Stimulated activated CD4-positive, alpha-beta T cell treated with anti-CD3 and anti-CD28 coated beads, Interleukin-15, amount 100 ng/mL, for 48 hours (primary cell): ENCODE results near the gene LIMS1.
A peak's percentile ranks its signal among the peaks of the same experiment; 100 is the strongest.
"Not testable (repeated sequence)": the region's sequence is repeated elsewhere in the genome, so short reads cannot be mapped to it uniquely, and the experiment has no call there.

ENCODE experiments used
- DNase-seq, 2 donors: peaks; one replicate each; pipeline ENCODE4 v3.0.0-alpha.2; 2020; ENCODE audit warnings: low read depth in 2 of 2

LIMS1 gene, protein sequence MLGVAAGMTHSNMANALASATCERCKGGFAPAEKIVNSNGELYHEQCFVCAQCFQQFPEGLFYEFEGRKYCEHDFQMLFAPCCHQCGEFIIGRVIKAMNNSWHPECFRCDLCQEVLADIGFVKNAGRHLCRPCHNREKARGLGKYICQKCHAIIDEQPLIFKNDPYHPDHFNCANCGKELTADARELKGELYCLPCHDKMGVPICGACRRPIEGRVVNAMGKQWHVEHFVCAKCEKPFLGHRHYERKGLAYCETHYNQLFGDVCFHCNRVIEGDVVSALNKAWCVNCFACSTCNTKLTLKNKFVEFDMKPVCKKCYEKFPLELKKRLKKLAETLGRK

DNA sequence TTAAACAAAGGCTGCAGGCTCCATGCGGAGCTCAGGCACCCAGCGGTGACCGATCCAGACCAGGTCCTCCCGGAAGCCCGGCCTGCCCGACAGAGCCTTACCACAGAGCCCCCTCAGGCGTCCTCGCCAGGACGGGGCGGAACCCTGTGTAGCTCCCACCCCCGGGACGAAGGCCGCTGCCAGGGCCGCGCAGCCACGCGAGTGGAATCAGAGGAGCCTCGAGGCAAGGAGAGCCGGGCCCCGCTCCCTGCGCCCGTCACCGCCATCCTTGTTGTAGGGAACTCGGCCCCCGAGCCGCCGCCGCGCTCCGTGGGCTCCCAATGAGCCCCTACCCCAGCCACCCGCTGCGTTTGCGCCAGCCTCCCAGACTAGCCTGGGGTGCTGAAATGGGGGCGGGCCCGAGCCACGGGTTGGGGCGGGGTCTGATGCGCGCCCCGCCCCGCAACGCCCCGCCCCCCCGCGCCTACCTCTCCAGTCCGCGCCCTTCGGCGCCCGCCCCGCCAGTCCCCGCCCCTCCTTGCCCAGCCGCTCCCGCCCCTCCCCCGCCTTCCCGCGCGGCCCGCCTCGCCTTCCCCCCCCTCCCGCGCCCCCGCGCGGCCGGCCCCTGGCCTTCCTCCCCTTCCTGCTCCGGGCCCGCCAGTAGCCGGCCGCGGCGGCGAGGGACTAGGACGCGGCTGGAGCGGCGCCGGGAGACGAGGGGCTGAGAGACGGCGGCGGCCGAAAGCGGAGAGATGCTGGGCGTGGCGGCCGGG, at the start of gene LIMS1:
LIMS1 (plus strand) TSS at position 639 of the 752 bp plus-strand sequence; CDS start at position 732, 93 bp downstream.
- peak; percentile 77 to 84 for DNase-seq

DNA sequence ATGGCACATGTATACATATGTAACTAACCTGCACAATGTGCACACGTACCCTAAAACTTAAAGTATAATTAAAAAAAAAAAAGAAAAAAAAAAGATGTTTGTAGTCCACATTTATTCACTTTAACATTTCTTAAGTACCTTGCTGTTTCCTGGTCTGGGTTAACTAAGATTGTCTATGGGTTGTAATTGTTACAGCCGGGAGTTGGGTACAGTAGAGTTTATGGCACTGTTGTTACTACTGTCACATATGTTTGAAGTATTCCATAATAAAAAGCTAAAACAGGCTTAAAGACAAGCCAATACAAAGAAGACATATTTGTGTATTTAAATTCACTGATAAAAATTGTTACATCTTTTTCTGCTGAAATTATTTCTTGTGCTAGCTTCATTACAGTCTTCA, 49.0 kb upstream of the LIMS1 start:
- no peak for DNase-seq

DNA sequence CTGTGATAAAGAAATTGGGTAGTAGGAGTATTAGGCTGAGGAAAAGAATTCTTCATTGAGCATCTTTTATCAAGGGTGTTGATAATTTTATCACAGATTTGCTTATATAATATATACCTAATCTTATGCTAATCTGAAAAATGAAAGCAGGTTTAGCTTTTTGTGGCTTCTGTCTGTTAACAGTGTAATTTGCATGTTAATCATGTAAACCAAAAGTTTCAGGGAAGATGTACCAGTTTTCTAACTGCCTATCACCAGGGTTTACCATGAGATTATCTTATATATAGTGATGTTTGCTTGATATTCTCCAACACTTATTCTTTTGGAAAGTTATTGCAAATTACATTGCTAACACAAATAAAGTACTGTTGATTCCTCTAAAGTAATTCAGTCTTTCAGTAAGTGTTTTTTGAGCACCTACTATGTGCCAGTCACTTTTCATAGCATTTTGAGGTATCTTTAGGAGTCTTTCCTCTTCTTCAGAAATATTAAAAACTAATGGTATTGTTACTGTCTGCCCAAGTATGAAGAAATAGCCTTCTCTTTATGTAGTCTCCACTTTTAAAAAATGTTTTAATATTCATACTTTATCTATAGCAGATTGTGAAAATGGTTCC, 43.7 kb upstream of the LIMS1 start:
- DNase-seq, result no peak

DNA sequence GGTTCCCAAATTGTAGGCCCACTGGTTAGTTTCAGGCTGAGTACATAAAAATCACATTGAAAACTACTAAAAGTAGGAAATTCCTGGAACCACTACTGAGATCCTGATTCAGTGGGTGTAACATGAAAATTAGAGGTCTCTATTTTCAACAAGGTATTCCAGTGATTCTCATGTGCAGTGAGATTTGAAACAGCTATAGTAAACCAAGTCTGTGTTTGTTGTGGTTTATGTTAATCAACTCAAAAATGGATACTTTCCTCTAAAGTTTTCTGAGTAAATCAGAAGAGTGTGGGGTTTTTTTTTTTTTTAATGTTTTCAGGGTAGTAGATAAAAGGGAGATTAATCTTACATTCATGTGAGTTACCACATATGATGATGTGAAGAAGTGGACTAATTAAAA, 42.4 kb upstream of the LIMS1 start:
- DNase-seq, result no peak

DNA sequence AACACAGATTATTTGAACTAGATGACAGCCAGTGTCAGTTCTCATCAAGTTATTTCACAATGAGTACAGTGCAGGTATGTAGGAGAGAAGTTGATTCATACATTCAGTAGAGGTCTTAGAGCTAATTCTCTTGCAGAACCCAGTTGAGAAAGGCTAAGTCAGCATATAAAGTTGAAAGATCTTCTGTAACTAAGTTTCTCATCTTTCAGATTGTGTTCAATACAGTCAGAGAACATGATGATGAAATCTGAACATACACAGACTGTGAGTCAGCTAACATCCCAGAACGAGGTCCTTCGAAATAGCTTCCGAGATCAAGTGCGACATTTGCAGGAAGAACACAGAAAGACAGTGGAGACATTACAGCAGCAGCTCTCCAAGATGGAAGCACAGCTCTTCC, 41.9 kb upstream of the LIMS1 start:
- no peak for DNase-seq

DNA sequence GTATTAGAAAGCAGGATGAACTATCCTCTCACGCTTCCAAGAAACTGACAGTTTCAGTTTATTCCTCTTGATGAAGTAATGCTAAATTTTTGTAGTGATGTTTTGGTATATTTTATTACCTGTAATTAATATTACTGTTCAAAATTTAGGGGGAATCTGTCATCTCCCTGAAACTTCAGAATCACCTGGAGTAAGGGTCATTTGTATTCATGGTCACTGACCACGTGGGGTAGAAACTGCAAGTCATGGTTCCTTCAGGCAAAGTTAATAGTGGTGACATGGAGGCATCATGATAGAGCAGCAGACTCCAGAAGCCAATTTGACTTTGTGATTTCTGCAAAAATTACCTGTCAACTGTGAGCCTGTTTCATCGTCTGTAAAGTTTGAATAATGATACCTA, 38.1 kb upstream of the LIMS1 start:
- not testable (repeated sequence) for DNase-seq

DNA sequence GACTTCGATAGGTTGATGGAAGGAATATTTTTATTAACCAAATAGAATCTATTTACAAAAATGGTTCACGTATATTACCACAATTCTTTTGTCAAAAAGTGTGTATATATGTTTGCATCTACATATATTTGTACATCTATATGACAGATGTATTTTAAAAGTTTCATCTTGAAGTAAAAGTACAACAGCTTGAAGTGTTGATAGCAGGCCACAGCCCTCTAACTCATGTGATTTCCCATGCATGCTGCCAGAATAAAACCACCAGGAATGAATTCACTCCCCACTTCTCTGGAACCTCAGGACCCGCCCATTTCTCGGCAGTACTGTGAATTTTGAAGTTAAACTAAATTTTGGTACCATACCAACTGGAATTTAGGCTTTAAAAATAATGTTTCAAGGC, 26.6 kb upstream of the LIMS1 start:
- DNase-seq, result not testable (repeated sequence)

DNA sequence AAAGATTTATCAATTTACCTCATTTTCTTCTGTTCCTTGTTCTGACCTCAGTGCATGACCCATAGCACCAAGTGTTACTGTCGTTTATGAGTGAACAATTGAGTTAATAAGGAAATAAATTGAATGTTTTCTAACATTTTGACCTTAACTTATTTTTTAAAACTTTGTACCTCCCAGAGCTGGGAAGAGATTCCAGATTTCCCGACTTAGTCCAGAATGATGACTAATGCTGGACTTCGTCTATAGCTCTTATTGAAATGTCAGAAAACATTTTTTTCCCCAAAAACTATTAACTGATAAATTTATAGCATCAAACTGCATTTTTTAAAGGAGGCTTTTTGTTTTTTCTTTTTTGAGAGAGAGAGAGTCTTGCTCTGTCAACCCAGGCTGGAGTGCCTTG, 21.8 kb upstream of the LIMS1 start:
- not testable (repeated sequence) for DNase-seq

DNA sequence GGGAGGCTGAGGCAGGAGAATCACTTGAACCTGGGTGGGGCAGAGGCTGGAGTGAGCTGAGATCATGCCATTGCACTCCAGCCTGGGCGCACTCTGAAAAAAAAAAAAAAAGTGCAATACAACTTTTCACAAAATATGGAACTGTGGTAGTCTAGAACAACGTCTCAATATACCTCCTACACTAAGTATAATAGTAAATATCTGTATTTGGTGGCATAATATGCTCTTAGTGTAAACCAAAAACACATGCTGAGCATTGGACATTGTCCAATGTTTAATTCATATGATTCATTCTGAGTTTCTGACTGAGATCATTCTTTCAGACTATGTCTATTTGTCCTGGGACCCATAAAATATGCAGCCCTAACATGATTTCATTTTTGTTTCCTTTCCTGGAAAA, 19.8 kb upstream of the LIMS1 start:
- DNase-seq, result not testable (repeated sequence)

DNA sequence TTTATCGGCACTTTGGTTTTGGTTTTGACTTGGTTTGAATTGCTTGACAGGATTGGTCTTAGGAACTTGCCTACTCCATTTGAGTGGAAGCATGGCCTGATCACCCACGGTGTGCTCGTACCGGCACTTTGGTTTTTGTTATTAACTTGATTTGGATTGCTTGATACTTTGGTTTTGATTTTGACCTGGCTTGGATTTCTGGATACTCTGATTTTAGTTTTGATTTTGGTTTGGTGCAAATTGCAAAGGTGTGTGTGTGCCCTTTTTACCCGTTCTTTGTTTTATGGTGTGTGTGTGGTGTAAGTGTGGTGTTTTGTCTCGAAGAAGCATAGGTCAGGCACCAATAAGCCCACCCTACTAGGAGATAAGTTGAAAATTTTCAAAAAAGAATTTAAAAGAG, 9.6 kb upstream of the LIMS1 start:
- not testable (repeated sequence) for DNase-seq

DNA sequence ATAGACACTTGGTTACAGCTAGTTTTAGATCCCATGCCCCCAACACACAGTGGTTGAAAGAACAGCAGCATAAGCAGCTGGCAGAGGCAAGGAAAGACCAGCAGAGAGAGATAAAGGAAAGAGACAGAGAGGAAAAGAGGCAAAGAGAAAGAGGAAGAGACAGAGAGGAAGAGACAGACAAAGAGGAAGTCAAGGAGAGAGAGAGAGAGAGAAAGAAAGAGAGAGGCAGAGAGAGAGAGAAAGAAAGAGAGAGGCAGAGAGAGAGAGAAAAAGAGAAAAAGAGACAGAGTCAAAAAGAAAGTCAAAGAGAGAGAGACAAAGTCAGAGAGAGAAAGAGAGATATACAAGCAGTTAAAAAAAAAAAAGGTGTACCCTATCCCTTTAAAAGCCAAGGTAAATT, 9.0 kb upstream of the LIMS1 start:
- DNase-seq, result not testable (repeated sequence)

DNA sequence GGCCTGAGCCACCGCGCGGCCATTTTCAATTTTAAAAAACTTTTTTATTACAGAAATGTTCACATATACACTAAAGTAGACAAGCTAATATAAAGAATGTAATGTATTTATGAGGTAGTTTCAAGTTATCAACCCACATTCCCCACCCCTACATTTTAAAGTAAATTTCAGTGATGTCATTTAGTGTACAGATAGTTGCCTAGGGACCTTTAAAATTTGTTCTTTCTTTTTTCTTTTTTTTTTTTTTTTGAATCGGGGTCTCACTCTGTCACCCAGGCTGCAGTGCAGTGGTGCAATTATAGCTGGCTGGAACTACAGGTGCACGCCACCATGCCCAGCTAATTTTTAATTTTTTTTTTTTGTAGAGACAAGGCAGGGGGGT, 2.6 kb upstream of the LIMS1 start:
- DNase-seq, result no peak

DNA sequence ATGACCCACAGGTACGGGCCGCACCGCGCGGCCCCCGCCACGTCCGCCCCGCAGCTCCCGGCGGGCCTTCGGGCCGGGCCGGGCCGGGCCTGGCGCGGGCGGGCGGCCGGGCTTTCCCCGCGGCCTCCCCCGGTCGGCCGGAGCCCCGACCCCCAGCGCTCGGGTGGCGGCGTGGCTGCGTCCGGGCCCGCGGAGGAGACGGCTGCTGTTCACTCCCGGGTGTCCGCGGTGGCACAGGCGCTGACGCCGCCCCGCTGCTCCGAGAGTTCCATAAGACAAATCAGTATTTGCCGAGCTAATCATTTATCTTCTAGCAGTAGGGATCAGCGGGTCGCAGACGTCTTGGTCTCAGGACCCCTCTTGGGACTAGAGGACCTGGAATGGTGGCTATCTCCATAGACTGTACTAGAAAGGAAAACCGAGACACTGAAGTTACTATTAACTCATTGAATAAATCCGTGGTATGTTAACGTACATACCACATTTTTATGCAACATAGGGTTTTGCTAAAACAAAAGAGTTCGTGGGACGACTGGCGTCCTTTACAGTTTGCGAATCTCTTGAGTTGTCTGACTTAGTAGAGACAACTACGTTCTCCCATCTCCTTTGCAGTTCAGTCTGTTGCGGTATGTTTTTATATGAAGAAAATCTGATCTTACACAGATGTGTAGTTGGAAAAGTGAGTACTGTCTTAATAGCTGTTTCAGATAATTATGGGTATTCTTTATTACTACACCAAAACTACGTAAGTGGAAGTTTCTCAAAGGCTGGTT, 500 bp downstream of the LIMS1 start:
- peak in 1 of 2 donors; percentile 15 for DNase-seq

DNA sequence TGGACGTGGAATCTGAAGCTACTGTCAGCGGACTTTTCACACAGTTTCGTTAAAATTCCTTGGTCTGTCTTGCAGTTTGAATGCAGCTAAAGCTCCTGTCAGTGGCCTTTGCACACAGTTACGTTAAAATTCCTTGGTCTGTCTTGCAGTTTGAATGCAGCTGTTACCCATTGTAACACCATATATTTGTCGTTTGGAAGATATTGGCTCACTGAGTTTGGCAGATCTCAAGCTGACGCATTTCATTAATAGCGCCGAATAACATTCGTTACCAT, 1.0 kb downstream of the LIMS1 start:
- DNase-seq, result no peak

DNA sequence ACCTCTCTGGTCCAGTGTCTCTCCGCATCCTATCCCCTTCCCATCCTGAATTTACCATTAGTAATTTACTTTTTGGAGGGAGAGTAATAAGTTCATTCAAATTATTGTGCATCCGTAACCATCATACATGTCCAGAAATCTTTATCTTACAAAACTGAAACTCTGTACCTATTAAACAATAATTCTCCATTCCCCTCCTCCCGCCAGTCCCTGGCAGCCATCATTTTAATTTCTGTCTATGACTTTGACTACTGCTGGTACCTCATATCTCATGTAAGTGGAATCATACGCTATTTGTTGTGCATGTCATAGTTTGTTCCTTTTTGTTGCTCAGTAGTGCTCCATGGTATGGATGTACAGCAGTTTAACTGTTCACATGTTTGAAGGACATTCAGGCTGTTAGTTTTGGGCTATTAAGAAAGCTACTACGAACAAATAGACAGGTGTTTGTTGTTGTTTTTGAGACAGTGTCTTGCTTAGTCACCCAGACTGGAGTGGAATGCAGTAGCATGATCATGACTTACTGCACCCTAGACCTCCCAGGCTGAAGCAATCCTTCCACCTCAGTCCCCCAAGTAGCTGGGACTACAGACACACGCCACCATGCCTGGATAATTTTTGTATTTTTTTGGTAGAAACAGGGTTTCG, 2.0 kb downstream of the LIMS1 start:
- DNase-seq, result no peak

DNA sequence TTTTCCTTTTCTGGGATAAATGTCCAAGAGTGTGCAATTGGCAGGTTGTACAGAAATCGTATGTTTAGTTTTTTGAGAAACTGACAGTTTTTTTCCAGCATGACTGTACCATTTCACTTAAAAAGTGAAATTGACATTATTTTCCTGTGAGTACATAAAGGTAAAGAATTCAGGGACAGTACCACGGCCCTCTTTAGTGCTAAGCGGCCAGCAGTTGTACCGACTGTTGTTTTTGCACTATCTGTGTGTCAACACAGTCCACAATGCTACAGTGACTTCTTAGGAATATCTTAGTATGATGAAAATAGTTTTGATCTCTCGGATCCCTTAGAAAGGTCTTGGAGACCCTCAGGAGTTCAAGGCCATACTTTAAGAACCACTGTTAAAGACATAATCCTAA, 2.6 kb downstream of the LIMS1 start:
- DNase-seq, result no peak

DNA sequence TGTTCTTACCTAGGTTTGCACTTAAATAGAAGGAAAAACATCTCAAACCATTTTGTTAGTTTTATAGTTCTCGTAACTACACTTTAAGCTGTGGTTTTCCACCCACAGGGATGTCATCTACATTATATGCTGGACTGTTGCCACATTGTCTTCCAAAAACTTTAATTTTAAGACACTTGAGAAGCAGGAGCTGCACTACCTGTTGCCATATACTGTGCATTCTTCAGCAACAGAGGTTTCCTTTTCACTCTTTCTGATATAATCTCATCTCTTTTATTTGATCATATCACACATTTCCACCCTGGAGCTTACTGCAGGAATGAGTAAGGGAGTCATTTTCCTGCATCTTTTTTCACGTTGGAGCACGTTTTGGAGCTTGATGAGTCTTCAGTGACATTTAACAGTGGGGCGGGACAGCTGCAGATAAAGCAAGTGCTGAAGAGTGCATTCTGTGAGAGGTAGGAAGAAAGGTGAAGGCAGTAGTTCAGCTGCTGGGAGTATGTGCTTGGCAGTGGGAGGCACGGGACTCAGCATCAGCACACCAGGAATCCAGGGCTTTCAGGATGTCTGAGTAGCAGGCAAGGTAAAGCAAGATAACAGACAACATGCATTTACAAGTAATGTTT, 3.8 kb downstream of the LIMS1 start:
- DNase-seq, result no peak

DNA sequence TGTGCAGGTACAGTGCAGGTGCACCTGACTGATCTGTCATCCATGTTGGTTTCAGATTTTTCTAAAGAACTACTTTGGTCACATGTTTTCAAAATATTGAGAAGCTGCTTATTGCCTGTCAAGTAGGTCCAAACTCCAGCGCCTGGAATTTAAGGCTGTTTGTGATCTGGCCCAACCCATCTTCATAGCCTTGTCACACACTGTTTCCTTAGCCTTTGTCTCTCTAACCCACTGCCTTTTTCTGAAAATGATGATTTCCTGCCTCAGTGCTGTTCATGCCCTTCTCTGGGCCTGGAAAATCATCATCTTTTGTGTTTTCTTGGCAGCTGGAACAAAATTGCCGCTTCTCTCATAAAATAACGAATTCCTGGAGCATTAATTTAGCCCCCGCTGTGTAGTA, 7.2 kb downstream of the LIMS1 start:
- DNase-seq, result no peak

DNA sequence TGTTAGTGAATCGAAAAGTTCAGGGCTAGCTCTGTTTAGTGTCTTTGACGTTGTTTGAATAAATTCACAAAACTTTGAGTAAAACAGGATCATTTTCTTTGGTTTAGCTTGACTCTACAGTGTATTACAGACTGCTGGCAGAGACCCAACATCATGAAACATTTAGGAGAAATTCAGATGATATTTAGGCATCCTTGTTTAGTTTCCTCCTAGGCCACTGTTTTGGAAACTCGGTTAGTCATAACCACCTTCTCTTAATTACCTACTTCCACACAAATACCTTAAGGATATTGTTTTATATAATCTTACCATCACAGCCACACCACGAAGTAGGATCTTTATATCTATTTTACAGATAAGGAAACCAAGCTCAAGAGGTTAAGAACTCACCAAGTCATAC, 7.8 kb downstream of the LIMS1 start:
- DNase-seq, result no peak

DNA sequence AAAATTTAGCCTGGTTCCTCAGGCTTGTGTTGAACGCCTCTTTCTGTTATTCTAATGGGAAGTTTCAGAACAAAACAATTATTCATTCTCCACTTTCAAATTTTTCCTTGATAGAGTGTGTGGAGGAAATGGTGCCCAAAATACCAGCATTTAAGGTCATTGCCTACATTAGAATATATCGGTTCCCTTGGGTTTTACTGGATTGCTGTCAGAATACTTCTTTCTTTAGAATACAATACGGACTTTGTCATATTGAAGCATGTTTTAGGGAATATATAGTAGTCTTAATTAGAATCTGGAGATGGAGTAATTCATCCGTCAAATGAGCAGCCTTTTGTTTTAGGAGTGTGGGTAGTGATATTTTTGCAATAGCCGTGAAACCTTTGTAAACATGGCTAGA, 13.3 kb downstream of the LIMS1 start:
- no peak for DNase-seq

DNA sequence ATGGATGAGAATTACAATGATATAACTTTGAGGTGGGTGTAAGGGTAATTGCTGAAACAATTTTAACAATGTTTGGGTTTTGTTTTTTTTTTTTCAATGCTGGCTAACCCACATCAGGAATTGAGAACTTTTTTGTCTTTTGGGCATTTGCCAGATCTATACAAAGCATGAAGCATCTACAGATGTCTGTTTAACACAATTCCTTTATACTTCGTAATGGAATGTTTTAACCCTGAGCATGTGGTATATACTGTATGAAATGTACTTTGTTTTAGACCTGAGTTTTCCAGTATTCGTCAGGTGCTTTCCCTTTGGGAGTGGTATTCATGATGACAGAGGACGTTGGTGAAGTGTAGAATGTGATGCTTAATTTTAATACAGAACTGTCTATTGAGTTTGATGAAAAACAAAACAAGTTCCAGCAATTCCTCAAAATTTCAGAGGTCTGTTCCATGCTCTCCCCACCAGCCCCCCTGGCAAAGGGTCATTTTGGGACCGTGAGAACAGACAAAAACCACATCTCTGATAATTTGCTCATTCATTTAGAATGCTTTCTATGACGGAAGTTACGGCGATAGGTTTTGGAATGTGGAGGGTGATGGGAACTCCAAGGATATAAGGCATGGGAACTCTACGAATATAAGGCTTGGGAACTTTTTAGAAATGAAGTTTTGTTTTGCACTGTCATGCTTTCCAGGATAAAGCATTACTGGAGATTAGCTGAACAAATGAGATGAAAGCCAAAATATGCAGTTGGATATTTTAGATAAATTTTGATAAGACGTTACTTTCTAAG, 14.1 kb downstream of the LIMS1 start:
- no peak for DNase-seq
